ENCODE measurements around the gene IZUMO3. TPM values are rescaled to one million over a fixed set of nuclear protein-coding genes. Genes with fewer than 3 reads are reported as not detected.
"Not testable (repeated sequence)": the region's sequence is repeated elsewhere in the genome, so short reads cannot be mapped to it uniquely, and the experiment has no call there.

Gene IZUMO3, protein sequence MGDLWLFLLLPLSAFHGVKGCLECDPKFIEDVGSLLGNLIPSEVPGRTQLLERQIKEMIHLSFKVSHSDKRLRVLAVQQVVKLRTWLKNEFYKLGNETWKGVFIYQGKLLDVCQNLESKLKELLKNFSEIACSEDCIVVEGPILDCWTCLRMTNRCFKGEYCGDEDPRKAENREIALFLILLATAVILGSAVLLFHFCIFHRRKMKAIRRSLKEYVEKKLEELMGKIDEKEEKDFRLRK
- total RNA-seq, result not detected

- Histone ChIP-seq H3K4me3 (no peak within 1 kb of the TSS), H3K9me3 (no peaks in the 10 kb centered on the region), H3K4me1 (no peaks in the 10 kb centered on the region), H3K27me3 (no peaks in the 10 kb centered on the region), H3K36me3 (no peaks in the 10 kb centered on the region), H3K27ac (no peak within 1 kb of the TSS)
- no peak for DNase-seq (ENCODE audit: low spot score in 2 of 2)
- no peak for TF ChIP-seq CTCF (IDR thresholded peaks at IDR 0.05)
- intact Hi-C loops (cut with DNase I), result no loop called here
Observed at GRCh38 chr9:24545847-24546522, at the start of gene IZUMO3. TSS of gene IZUMO3 (minus strand) at chr9:24545897. CDS start at chr9:24545649, 248 bp downstream.

GRCh38 chr9:24594234-24594850 is 48.6 kb upstream of the IZUMO3 start:
- no peaks in the 10 kb centered on the region for H3K27me3 ChIP-seq
- no peak overlapping the region for H3K4me3 ChIP-seq
- H3K36me3 ChIP-seq, result no peaks in the 10 kb centered on the region
- no peak for TF ChIP-seq CTCF (IDR thresholded peaks at IDR 0.05)
- DNase-seq (ENCODE audit: low spot score in 2 of 2), result no peak
- intact Hi-C loops (cut with DNase I), result no loop called here
- no peaks in the 10 kb centered on the region for H3K4me1 ChIP-seq
- H3K9me3 ChIP-seq, result no peaks in the 10 kb centered on the region
- H3K27ac ChIP-seq, result no peak overlapping the region

- no peaks in the 10 kb centered on the region for H3K9me3 ChIP-seq
- no peak overlapping the region for H3K4me3 ChIP-seq
- intact Hi-C loops (cut with DNase I), result no loop called here
- H3K27ac ChIP-seq, result no peak overlapping the region
- no peak for DNase-seq (ENCODE audit: low spot score in 2 of 2)
- no peaks in the 10 kb centered on the region for H3K36me3 ChIP-seq
- H3K4me1 ChIP-seq, result no peaks in the 10 kb centered on the region
- no peak for TF ChIP-seq CTCF (IDR thresholded peaks at IDR 0.05)
- no peaks in the 10 kb centered on the region for H3K27me3 ChIP-seq
Observed at GRCh38 chr9:24590432-24590831, 44.7 kb upstream of the IZUMO3 start.

- Histone ChIP-seq H3K36me3 (no peaks in the 10 kb centered on the region), H3K27ac (no peak overlapping the region), H3K27me3 (no peaks in the 10 kb centered on the region), H3K4me3 (no peak overlapping the region), H3K4me1 (no peaks in the 10 kb centered on the region), H3K9me3 (no peaks in the 10 kb centered on the region)
- no peak for TF ChIP-seq CTCF (IDR thresholded peaks at IDR 0.05)
- no peak for DNase-seq (ENCODE audit: low spot score in 2 of 2)
- intact Hi-C loops (cut with DNase I), result no loop called here
Observed at GRCh38 chr9:24587883-24588282, 42.2 kb upstream of the IZUMO3 start.

- Histone ChIP-seq H3K27ac (no peak overlapping the region), H3K27me3 (no peaks in the 10 kb centered on the region), H3K4me1 (no peaks in the 10 kb centered on the region), H3K36me3 (no peaks in the 10 kb centered on the region), H3K9me3 (no peaks in the 10 kb centered on the region), H3K4me3 (no peak overlapping the region)
- no peak for TF ChIP-seq CTCF (IDR thresholded peaks at IDR 0.05)
- no peak for DNase-seq (ENCODE audit: low spot score in 2 of 2)
- intact Hi-C loops (cut with DNase I), result no loop called here
Observed at GRCh38 chr9:24582146-24583126, 36.7 kb upstream of the IZUMO3 start.

DNA sequence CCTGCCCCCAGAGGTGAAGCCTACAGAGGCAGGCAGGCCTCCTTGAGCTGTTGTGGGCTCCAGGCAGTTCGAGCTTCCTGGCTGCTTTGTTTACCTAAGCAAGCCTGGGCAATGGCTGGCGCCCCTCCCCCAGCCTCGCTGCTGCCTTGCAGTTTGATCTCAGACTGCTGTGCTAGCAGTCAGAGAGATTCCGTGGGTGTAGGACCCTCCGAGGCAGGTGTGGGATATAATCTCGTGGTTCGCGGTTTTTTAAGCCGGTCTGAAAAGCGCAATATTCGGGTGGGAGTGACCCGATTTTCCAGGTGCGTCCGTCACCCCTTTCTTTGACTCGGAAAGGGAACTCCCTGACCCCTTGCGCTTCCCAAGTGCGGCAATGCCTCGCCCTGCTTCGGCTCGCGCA is 34.3 kb upstream of the IZUMO3 start:
- H3K27ac ChIP-seq; H3K4me1 ChIP-seq; H3K9me3 ChIP-seq; H3K27me3 ChIP-seq; intact Hi-C loops (cut with DNase I); DNase-seq (ENCODE audit: low spot score in 2 of 2); H3K36me3 ChIP-seq; H3K4me3 ChIP-seq: not testable (repeated sequence)
